Stimulated activated CD8-positive, alpha-beta memory T cell treated with anti-CD3 and anti-CD28 coated beads, Interleukin-7, amount 100 ng/mL, for 48 hours (primary cell): Measurements from ENCODE around the gene CCDC39.

Experiments
- DNase-seq, 2 donors: peaks; one replicate each; pipeline ENCODE4 v3.0.0-alpha.2; 2020; ENCODE audit warnings: low read depth in 1 of 2; ENCODE audit errors: extremely low read depth in 1 of 2

The CCDC39 gene

DNA sequence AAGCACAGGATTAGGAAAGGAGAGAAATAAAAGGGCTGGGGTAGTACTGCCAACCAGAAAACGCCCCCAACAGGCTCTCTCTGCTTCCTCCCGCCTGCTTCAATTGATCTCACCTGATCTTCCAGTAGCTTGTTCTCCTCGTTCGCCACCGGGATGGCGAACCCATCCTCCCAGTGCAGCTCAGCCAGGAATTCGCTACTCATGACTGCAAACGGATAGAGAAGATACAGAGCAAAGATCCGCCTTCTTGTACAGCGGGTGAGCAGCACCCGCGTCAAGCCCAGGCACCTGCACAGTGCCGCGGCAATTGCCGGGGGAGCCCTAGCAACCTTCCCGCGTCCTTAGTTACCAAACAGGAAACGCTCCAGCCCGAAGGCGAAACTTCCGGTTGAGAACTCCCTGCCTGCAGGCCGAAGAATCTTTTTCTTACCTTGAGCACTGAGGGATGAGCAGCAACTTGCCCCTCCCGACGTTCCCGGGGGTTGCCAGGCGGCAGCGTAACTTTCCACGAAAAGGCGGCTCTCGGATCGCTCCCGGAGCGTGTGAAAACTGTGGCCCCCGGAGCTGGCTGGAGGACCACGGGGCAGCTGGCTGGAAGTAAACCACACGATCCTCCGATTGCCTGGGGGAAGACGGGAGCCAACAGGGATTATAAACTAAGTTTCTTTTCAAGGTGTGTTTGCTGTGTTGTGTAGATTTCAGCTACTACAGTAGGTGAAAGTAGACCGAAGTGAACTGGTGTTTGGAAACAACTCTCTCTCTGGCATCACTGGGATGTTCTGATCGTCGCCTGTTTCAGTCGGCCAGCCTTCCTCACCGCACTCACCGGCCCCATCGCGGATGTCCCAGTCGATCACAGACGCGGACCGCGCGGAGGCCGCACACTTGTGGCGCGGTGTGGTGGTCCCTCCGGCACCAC, at the start of gene CCDC39:
Gene CCDC39 (minus strand): TSS at position 312 of the 919 bp plus-strand sequence. CDS start 109 bp downstream, at position 203.
- peak; percentile 38 to 57 for DNase-seq

DNA sequence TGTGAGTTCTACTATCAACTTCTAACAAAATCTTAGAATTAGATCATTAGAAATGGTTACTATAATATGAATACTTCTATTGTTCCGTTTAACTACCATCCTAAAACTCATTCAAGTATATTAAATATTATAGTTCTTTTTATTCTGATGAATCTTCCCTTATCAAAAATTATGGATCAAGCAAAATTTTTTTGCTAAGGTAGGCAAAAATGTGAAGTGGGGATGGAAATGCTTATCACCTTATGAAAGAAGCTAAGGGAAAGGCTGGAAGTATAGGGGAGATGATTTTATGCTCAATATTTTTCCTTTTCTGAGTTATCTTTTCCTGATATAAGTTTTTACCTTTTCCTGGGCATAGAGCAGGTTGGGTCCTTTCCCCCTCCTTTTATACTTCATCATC, 40.7 kb upstream of the CCDC39 start:
- no peak for DNase-seq

DNA sequence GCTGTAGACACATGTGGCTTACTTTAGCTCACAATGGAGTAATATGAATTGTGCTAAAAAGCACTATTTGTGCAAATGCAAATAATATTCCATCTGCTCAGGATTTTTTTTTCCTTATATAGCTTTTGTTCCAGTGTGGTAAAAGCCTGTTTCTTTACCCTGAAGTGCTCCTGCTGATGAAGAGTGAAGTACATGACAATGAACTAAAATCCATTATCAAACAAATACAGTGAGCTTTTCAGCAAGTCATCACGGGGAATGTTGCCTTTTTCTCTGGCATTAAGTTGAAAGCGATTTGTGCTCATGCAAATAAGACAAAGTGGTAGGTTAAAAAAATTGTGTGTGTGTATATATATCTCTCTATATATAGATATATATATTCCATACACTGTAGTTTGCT, 28.6 kb upstream of the CCDC39 start:
- no peak for DNase-seq

DNA sequence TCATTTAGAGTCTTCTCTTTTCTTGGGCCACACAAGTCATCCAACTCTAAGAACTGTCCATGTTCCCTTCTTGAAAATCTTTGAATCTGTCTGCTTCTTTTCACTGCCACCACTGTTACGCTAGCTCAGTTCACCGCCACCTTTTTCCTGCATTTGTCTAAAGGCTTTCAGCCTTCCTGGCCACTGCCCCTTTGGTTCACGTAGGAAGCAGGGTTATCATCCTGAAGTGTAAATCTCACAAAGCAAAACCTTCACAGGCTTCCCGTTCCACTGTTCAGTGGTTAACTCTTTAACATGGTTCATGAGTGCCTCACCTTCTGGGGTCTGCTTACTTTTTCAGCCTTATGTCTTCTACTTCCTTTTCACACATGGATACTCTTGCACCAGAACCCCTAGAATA, 26.3 kb upstream of the CCDC39 start:
- no peak for DNase-seq

- DNase-seq = no peak
Measured at GRCh38 chr3:180704532-180704931, 25.2 kb upstream of the CCDC39 start.

DNA sequence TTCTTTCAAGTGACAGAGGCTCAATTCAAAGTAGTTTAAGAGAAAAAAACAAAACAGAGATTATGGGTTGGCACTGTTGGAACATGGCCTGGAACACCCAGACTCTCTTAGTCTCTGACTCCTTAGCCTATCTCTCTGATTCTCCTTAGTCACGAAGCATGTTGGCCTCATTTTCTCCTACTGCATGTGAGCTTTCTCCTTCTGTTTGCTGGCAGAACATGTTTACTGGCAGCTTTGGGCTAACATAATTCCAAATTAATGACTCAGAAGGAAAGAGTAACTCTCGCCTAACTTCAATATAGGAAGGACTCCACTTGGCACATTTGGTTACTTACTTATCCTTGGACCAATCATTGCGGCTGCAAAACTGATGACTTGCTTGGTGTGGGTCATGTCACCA, 21.7 kb upstream of the CCDC39 start:
- no peak for DNase-seq

- no peak for DNase-seq
Measured at GRCh38 chr3:180698760-180699270, 19.5 kb upstream of the CCDC39 start.

DNA sequence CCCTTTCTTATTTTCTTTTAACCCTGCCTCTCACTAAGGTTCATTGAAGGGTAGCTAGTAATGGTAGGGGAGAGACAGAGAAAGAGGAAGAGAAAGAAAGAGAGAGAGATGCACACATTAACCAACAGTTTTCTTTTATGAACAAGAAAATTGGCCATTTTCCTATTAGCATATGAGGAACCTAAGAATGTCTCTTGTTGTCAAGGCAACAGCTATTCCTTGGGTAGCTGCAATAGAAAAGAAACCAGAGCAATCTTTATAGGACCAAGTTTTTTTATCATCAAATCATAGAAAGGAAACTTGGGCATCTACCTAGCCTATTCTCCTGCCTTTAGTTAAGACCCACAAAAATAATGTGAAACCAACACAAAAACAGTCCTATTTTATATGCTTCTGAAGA, 15.0 kb upstream of the CCDC39 start:
- DNase-seq = no peak

GRCh38 chr3:180693656-180694055, 14.4 kb upstream of the CCDC39 start:
- no peak for DNase-seq

DNA sequence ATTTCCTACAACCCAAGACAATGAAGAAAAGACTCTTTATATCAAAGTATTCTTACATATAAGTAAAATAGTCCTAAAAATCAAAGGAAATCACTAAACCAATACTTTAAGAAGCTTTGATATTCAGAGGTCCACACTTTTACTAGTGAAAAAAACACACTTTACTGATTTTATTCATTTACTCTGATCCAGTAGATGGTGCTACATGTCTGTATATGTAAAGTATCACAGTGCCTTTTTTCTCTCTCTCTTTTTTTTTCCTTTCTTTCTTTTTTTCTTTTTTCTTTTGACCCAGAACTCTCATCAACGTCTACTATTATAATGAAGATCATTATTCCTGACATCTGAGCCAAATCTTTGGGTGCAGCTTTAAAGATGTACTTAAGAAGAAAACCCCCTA, 10.8 kb upstream of the CCDC39 start:
- no peak for DNase-seq

DNA sequence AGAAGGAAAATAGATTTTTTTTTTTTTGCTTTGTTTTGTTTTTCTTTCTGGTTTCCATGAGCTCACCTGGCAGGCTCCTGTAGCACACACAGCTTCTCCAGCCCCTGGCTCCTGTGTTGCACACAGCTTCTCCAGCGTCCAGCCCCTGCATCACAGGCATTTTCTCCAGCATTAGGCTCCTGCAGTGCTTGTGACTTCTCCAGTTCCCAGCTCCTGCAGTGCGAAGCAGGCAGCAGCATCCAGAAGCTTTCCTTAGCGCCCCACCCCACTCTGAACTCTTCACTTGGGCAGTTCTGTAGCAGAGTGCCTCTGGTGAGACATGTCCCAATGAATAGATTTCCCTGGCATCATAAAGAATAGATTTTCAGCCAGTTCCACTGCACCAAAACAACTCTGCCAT, 5.5 kb upstream of the CCDC39 start:
- DNase-seq = no peak

DNA sequence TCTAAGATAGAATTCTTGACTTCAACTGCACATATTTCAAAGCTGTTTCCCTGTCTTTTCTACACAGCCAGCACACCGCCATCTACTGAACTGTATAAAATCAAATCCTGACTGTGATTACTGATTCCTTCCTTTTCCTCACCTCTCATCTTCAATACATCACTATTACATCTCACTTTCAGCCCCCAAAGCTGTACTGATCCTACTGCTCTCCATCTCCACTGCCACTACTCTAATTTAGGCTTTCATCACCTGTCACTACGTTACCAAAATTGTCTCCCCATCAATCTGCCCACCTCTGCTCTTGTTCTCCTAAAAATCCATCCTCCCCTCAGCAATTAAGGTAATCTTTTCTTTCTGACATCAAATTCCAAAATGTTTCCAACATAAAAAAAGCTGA, 4.5 kb upstream of the CCDC39 start:
- DNase-seq = no peak

DNA sequence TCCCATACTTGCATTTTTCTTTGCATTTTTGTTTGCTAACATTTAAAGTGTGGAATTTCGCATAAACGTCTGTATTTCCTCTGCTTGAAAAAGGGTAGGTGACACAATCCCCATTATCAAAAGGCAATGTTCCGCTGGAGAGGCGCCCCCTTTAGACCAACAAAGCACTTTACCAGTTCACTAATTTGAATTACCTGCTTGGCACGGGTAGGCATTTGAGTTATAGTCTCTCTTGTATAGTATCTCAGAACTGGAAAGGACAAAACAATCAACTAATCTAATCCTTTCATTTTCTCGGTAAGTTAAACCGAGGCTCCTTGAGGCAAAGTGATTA, 775 bp upstream of the CCDC39 start:
- DNase-seq = no peak

GRCh38 chr3:180678231-180678630, 1.1 kb downstream of the CCDC39 start:
- no peak for DNase-seq

DNA sequence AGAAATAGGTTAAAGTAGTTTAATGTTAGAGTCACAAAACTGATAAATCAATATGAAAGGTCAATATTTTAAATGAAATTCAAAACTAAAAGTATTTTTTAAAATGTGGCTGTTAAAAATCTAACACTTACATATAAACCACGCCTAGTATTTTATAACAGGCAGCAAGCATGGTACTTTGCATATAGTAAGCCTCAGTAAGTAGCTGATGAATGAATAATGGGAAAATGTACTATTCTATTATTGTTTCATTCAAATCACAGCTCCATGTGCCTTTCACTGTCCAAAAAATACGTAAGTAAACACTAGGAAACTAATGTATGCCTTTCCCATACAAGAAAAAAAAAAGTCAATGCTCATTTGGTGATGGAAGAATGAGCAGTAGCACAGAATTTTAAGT, 17.8 kb downstream of the CCDC39 start:
- no peak for DNase-seq

- DNase-seq = no peak
Measured at GRCh38 chr3:180657094-180657493, 22.2 kb downstream of the CCDC39 start.

GRCh38 chr3:180656406-180656805, 22.9 kb downstream of the CCDC39 start:
- DNase-seq = no peak

DNA sequence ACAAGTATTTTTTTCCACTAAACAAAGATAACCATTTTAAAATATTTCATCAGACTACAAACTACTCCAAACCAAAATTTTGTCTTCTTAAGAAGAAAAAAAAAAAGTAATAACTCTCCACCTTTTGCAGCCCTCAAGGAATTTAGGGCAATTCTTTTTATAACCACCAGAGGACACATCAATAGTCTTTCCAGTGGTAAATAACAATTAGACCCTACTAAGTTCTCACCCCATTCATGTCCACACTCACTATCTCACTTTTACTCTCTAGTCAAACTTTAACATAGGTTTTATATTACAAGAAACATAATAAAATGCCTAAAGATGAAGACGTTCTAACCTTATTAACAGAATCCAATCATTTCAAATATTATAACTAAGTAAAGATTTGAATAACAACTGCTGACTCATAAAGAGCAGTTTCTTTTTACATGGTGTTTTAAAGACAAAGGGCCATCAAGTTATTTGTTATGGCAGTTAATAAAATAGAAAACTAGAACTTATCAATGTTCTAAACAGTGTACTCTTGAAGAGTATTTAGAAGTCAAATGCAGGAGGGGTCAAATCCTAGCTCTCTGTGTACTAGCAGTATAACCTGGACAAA, 33.0 kb downstream of the CCDC39 start:
- no peak for DNase-seq

DNA sequence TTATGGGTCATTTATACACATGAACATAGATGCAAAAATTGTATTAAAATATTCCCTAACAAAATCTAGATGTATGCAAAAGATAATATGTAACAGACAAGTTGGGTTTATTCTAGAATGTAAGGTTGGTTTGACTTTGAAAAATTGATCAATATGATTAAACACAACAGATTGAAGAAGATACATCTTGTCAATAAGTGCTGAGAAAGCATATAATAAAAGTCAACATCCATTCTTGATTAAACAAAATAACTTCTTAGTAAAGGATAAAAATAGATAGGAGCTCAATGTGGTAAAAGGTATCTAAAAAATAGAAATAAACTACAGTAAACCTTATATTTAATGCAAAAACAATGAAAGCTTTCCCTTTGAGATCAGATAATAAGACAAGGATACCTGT, 38.3 kb downstream of the CCDC39 start:
- DNase-seq = no peak

- no peak for DNase-seq
Measured at GRCh38 chr3:180633722-180634121, 45.6 kb downstream of the CCDC39 start.

DNA sequence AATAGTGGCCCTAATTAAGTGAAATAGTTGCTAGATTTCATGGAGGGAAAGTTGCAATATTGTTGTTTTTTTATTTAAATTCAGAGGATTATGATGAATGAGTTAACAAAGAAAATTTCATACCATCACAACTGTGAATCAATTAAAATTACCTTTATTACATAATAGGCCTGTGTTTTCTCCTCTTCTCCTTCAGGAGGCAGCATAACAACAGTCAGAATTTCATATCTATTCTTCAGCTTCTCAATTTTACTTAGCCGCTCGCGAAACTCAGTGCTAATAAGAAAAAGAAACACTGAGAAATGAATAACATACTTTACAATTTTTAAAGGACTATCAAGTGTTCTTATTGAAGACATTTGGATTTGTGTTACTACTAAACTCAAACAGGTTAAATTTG, 48.0 kb downstream of the CCDC39 start:
- DNase-seq = no peak

GRCh38 chr3:180630371-180630770, 48.9 kb downstream of the CCDC39 start:
- DNase-seq = no peak
